Esophagus squamous epithelium (tissue), 5 donors: ENCODE results near the gene ADAP1. TPM values are rescaled to one million over a fixed set of nuclear protein-coding genes. Genes with fewer than 3 reads are reported as not detected.

Source experiments
- DNase-seq: peaks from one replicate; lab custom pipeline; 2025; lab: John Stamatoyannopoulos, UW
- H3K27ac ChIP-seq, 4 donors: fragments of 200-600 bp; sonication (generic); one replicate each; pipeline ENCODE4 v1.5.1; 2016 to 2019; ENCODE audit warnings: mild to moderate bottlenecking in 1 of 4
- H3K27me3 ChIP-seq, 4 donors: fragments of 200-600 bp; sonication (generic); 1 replicate in 3 of 4; 2 replicates in 1 of 4; pipeline versions ENCODE4 v1.5.1 to v1.6.0; 2017 to 2021; ENCODE audit warnings: antibody characterized with exemption in 1 of 4
- H3K36me3 ChIP-seq, 3 donors: fragments of 200-600 bp; sonication (generic); one replicate each; pipeline ENCODE4 v1.5.1; 2016 to 2019
- H3K4me1 ChIP-seq, 3 donors: fragments of 200-600 bp; sonication (generic); one replicate each; pipeline ENCODE4 v1.5.1; 2017 to 2019
- H3K4me3 ChIP-seq, 4 donors: fragments of 200-600 bp; sonication (generic); 1 replicate in 3 of 4; 2 replicates in 1 of 4; pipeline ENCODE4 v1.5.1; 2016 to 2019; ENCODE audit warnings: mild to moderate bottlenecking in 2 of 4, moderate library complexity in 1 of 4
- H3K9me3 ChIP-seq, 3 donors: fragments of 200-600 bp; sonication (generic); one replicate each; pipeline ENCODE4 v1.5.1; 2016 to 2019
- CTCF ChIP-seq, 6 experiments: fragments of 450-650 bp in 4 of 6; fragments of 200-600 bp in 2 of 6; sonication (generic) in 2 of 6; IDR thresholded peaks; one replicate each; pipeline ENCODE4 v1.5.1; 2016 to 2019; ENCODE audit warnings: antibody characterized with exemption in 6 of 6, mild to moderate bottlenecking in 4 of 6, moderate library complexity in 4 of 6
- POLR2A ChIP-seq, 4 donors: fragments of 450-650 bp; IDR thresholded peaks; one replicate each; pipeline ENCODE4 v1.6.1; 2017; ENCODE audit warnings: antibody characterized with exemption in 4 of 4, mild to moderate bottlenecking in 4 of 4, moderate library complexity in 3 of 4
- WGBS, 2 donors: methylation state at CpG; one replicate each; pipeline ENCODE4 v1.1.5; 2018; 5-methylcytosine and 5-hydroxymethylcytosine counted together
- intact Hi-C: fragments of 100-400 bp; cut with DNase I; formaldehyde crosslinking; loops from one replicate; pipeline ENCODE4 v1.15.0; 2022
- total RNA-seq, 4 donors: library from RNA; depleted of rRNA; stranded (reverse); fragments of >200 nt; gene quantifications; one replicate each; pipeline ENCODE4 v1.1.0, GENCODE V29; 2016
- donor health status: DM: yes; HTN: yes; CAD: no.

The ADAP1 gene
- total RNA-seq, 4 donors from 2014 or later = 6.0 to 13.7 (median 9.9) TPM

GRCh38 chr7:979151-979550, 24.7 kb upstream of the ADAP1 start:
- H3K4me1 ChIP-seq = peaks cover 18 to 39% (median 22%) of the 10 kb centered on the region in 3 donors
- no peak overlapping the region for H3K27ac ChIP-seq
- no peaks in the 10 kb centered on the region for H3K9me3 ChIP-seq
- no peak for TF ChIP-seq POLR2A (IDR thresholded peaks at IDR 0.05)
- TF ChIP-seq CTCF (IDR thresholded peaks at IDR 0.05) = no peak
- intact Hi-C loops = no loop called here
- WGBS, 2 donors = 86 to 95% methylated on average over 11 to 16 of the region's 16 CpGs
- H3K36me3 ChIP-seq = no peaks in the 10 kb centered on the region
- H3K27me3 ChIP-seq = peaks cover 0 to 14% (median 0%) of the 10 kb centered on the region in 4 donors
- DNase-seq = no peak
- no peak overlapping the region for H3K4me3 ChIP-seq

- H3K27ac ChIP-seq = no peak overlapping the region
Measured at GRCh38 chr7:978416-979091, 24.1 kb upstream of the ADAP1 start.

GRCh38 chr7:978049-978346, 23.5 kb upstream of the ADAP1 start:
- no peaks in the 10 kb centered on the region for H3K9me3 ChIP-seq
- H3K4me1 ChIP-seq = peaks cover 26 to 41% (median 33%) of the 10 kb centered on the region in 3 donors
- peaks cover 0 to 2% (median 0%) of the 10 kb centered on the region in 4 donors for H3K27me3 ChIP-seq
- TF ChIP-seq CTCF (IDR thresholded peaks at IDR 0.05) (no peak), POLR2A (IDR thresholded peaks at IDR 0.05) (no peak)
- WGBS, 2 donors = 69 to 89% methylated on average over 4 of the region's 7 CpGs
- H3K36me3 ChIP-seq = peaks cover 0 to 8% (median 0%) of the 10 kb centered on the region in 3 donors
- no peak overlapping the region for H3K4me3 ChIP-seq
- no peak for DNase-seq
- H3K27ac ChIP-seq = no peak overlapping the region
- intact Hi-C loops = no loop called here

More at GRCh38 chr7:978416-979091, 24.1 kb upstream of the ADAP1 start:
- TF ChIP-seq CTCF (IDR thresholded peaks at IDR 0.05) (no peak), POLR2A (IDR thresholded peaks at IDR 0.05) (no peak)
- no peak for DNase-seq
- Histone ChIP-seq H3K4me3 (no peak overlapping the region), H3K4me1 (peaks cover 24 to 41% (median 28%) of the 10 kb centered on the region in 3 donors), H3K27me3 (peaks cover 0 to 8% (median 0%) of the 10 kb centered on the region in 4 donors), H3K9me3 (no peaks in the 10 kb centered on the region), H3K36me3 (peaks cover 0 to 2% (median 0%) of the 10 kb centered on the region in 3 donors)
- WGBS, 2 donors = 80 to 86% methylated on average over 12 to 18 of the region's 24 CpGs
- intact Hi-C loops = no loop called here

DNA sequence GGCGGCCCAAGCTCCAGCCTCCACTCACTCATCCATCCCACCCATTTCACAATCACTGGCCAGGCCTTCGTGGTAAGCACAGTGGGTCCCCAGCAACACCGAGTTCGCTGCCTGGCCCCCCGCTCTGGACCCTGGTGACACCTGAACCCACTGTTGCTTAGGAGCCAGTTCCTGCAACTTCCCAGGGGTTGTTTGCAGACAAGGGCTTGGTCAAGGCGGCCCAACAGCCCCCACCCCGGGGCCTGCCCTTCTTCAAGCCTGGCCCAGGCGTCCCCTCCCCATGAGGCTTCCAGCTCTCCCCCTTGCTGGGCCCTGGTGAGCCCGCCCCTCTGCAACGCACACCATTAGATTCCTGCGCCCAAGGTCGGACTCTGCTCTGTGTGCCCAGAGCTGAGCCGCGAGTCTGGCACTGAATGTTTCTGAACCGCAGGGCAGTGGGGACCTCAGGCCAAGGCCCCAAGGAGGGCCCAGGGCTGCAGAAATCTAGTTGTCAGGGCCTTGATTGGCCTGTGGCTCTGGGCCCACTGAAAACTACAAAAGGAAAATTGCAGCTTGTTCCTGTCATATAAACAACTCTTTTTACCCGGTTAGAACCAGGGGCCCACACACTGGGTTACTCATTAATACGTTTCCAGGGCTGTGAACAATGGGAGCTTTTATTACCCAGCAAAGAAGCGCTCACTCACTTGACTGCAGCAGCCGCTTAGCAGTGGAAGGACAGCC, 23.0 kb upstream of the ADAP1 start:
- TF ChIP-seq CTCF (IDR thresholded peaks at IDR 0.05) (no peak), POLR2A (IDR thresholded peaks at IDR 0.05) (no peak)
- Histone ChIP-seq H3K27ac (no peak overlapping the region), H3K4me3 (no peak overlapping the region), H3K9me3 (no peaks in the 10 kb centered on the region), H3K27me3 (no peaks in the 10 kb centered on the region), H3K36me3 (peaks cover 0 to 13% (median under 1%) of the 10 kb centered on the region in 3 donors), H3K4me1 (peaks cover 24 to 41% (median 28%) of the 10 kb centered on the region in 3 donors)
- no peak for DNase-seq
- WGBS, 2 donors = 74 to 78% methylated on average over 4 to 13 of the region's 19 CpGs
- intact Hi-C loops = no loop called here

GRCh38 chr7:976901-977325, 22.4 kb upstream of the ADAP1 start:
- peaks cover 19 to 41% (median 22%) of the 10 kb centered on the region in 3 donors for H3K4me1 ChIP-seq
- H3K27me3 ChIP-seq = no peaks in the 10 kb centered on the region
- no peaks in the 10 kb centered on the region for H3K9me3 ChIP-seq
- DNase-seq = no peak
- no peak overlapping the region for H3K27ac ChIP-seq
- no peak overlapping the region for H3K4me3 ChIP-seq
- WGBS, 2 donors = 57 to 81% methylated on average over 9 to 19 of the region's 19 CpGs
- intact Hi-C loops = no loop called here
- H3K36me3 ChIP-seq = peaks cover 4 to 18% (median 6%) of the 10 kb centered on the region in 3 donors
- TF ChIP-seq POLR2A (IDR thresholded peaks at IDR 0.05) (no peak), CTCF (IDR thresholded peaks at IDR 0.05) (no peak)
